ENCODE measurements around the gene TMEM234.

GRCh38 chr1:32257227-32257508 is 35.0 kb upstream of the TMEM234 start:
- TF ChIP-seq RCOR1 (IDR thresholded peaks at IDR 0.05; ENCODE audit: insufficient replicate concordance, low read length), result no peak
- TF ChIP-seq CTCF (conservative IDR thresholded peaks at IDR 0.05; ENCODE audit: low read depth, low read length), result no peak
- no peak for TF ChIP-seq USF2 (IDR thresholded peaks at IDR 0.05; ENCODE audit: low read depth, low read length)
- TF ChIP-seq POLR2A (IDR thresholded peaks at IDR 0.05; ENCODE audit: low read depth, low read length), result no peak
- no peak for TF ChIP-seq RAD21 (IDR thresholded peaks at IDR 0.05; ENCODE audit: low read length)
- no peak for TF ChIP-seq MAZ (IDR thresholded peaks at IDR 0.05; ENCODE audit: borderline replicate concordance, low read depth, low read length)
- TF ChIP-seq SMC3 (IDR thresholded peaks at IDR 0.05; ENCODE audit: low read depth, low read length), result no peak
